Muscle of arm (tissue), 14 donors: ENCODE measurements around the gene SPINK4. TPM values are rescaled to one million over a fixed set of nuclear protein-coding genes. Genes with fewer than 3 reads are reported as not detected.

ENCODE experiments used
- DNase-seq: peaks from one replicate; pipeline ENCODE4 v3.0.0-alpha.2; 2013
- long read RNA-seq, 11 donors: transcript quantifications; one replicate each; lab custom pipeline, GENCODE V29; 2026
- polyA plus RNA-seq, 12 donors: library from polyadenylated mRNA; unstranded; fragments of 120-200 nt; gene quantifications; one replicate each; pipeline ENCODE4 v1.2.1, GENCODE V29; 2013; ENCODE audit not compliant: insufficient read length in 12 of 12

The SPINK4 gene
- polyA plus RNA-seq, result under 1 TPM in 2 of 12 donors, not detected in 10; 0.49 to 0.78 TPM
- long read RNA-seq, donor 1, transcript SPINK4-201 (4 exons, 402 nt), result major isoform, 40 of 40 reads
- long read RNA-seq, donor 1, partial matches to known transcripts, result 0 of 40 reads
- long read RNA-seq, donor 1, other reads (novel, unspliced or antisense), result 0 of 40 reads
- long read RNA-seq, donor 2, result 0 reads
- long read RNA-seq, donor 3, result 0 reads
- long read RNA-seq, donor 4, result 0 reads
- long read RNA-seq, donor 5, result 0 reads
- long read RNA-seq, donor 6, result 0 reads
- long read RNA-seq, donor 7, partial matches to known transcripts, result 0 of 1 reads
- long read RNA-seq, donor 7, other reads (novel, unspliced or antisense), result 0 of 1 reads
- long read RNA-seq, donor 8, result 0 reads
- long read RNA-seq, donor 9, result 0 reads
- long read RNA-seq, donor 10, result 0 reads
- long read RNA-seq, donor 11, partial matches to known transcripts, result 0 of 1 reads
- long read RNA-seq, donor 11, other reads (novel, unspliced or antisense), result 0 of 1 reads

- no peak for DNase-seq
Measured at GRCh38 chr9:33239921-33240320, at the start of gene SPINK4. SPINK4 (plus strand) TSS chr9:33240167; CDS start chr9:33240209, 42 bp downstream.

GRCh38 chr9:33192493-33193255, 47.3 kb upstream of the SPINK4 start:
- no peak for DNase-seq

- no peak for DNase-seq
Measured at GRCh38 chr9:33193818-33194217, 46.1 kb upstream of the SPINK4 start.

GRCh38 chr9:33196736-33197135, 43.2 kb upstream of the SPINK4 start:
- no peak for DNase-seq

- DNase-seq, result peak; percentile 91
Measured at GRCh38 chr9:33197279-33198152, 42.5 kb upstream of the SPINK4 start.

- no peak for DNase-seq
Measured at GRCh38 chr9:33198165-33198564, 41.8 kb upstream of the SPINK4 start.

GRCh38 chr9:33202018-33202417, 37.9 kb upstream of the SPINK4 start:
- DNase-seq, result no peak

GRCh38 chr9:33202552-33203201, 37.3 kb upstream of the SPINK4 start:
- no peak for DNase-seq

- no peak for DNase-seq
Measured at GRCh38 chr9:33209394-33209793, 30.6 kb upstream of the SPINK4 start.

- DNase-seq, result no peak
Measured at GRCh38 chr9:33210006-33210715, 29.8 kb upstream of the SPINK4 start.

- no peak for DNase-seq
Measured at GRCh38 chr9:33211695-33212393, 28.1 kb upstream of the SPINK4 start.

- DNase-seq, result no peak
Measured at GRCh38 chr9:33220681-33221567, 19.0 kb upstream of the SPINK4 start.

GRCh38 chr9:33221568-33221884, 18.4 kb upstream of the SPINK4 start:
- DNase-seq, result no peak

GRCh38 chr9:33222031-33222430, 17.9 kb upstream of the SPINK4 start:
- DNase-seq, result no peak

GRCh38 chr9:33223696-33224095, 16.3 kb upstream of the SPINK4 start:
- DNase-seq, result no peak

GRCh38 chr9:33225319-33226147, 14.4 kb upstream of the SPINK4 start:
- DNase-seq, result peak; percentile 84

GRCh38 chr9:33227008-33227398, 13.0 kb upstream of the SPINK4 start:
- DNase-seq, result no peak

- no peak for DNase-seq
Measured at GRCh38 chr9:33227741-33228140, 12.2 kb upstream of the SPINK4 start.
